Smooth muscle cell (in vitro differentiated cells): Measurements from ENCODE around the gene MACROD1. TPM values are rescaled to one million over a fixed set of nuclear protein-coding genes. Genes with fewer than 3 reads are reported as not detected.

ENCODE experiments used
- DNase-seq: peaks from one replicate; lab custom pipeline; 2025; ENCODE audit not compliant: unreplicated experiment; lab: John Stamatoyannopoulos, UW
- H2AFZ ChIP-seq: fragments of 200-600 bp; sonication (generic); 2 replicates; pipeline ENCODE4 v1.6.0; 2016; ENCODE audit warnings: antibody characterized with exemption, low read depth, mild to moderate bottlenecking
- H3F3A ChIP-seq: fragments of 200-600 bp; sonication (generic); 2 replicates; pipeline ENCODE4 v1.6.0; 2017; ENCODE audit warnings: antibody characterized with exemption, low read depth
- H3K27ac ChIP-seq: fragments of 200-600 bp; sonication (generic); 2 replicates; pipeline ENCODE4 v1.5.1; 2016; ENCODE audit warnings: low read depth, mild to moderate bottlenecking
- H3K27me3 ChIP-seq: fragments of 200-600 bp; sonication (generic); 2 replicates; pipeline ENCODE4 v1.6.1; 2016; ENCODE audit warnings: low read depth, mild to moderate bottlenecking
- H3K36me3 ChIP-seq: fragments of 200-600 bp; sonication (generic); 2 replicates; pipeline ENCODE4 v1.5.1; 2016; ENCODE audit warnings: low read depth
- H3K4me1 ChIP-seq: fragments of 200-600 bp; sonication (generic); 2 replicates; pipeline ENCODE4 v1.5.1; 2016; ENCODE audit warnings: low read depth
- H3K4me2 ChIP-seq: fragments of 200-600 bp; sonication (generic); 2 replicates; pipeline ENCODE4 v1.6.0; 2016; ENCODE audit warnings: mild to moderate bottlenecking
- H3K4me3 ChIP-seq: fragments of 200-600 bp; sonication (generic); 2 replicates; pipeline ENCODE4 v1.5.1; 2016; ENCODE audit warnings: mild to moderate bottlenecking
- H3K79me2 ChIP-seq: fragments of 200-600 bp; sonication (generic); 2 replicates; pipeline ENCODE4 v1.6.0; 2016; ENCODE audit warnings: low read depth, mild to moderate bottlenecking
- H3K9ac ChIP-seq: fragments of 200-600 bp; sonication (generic); 2 replicates; pipeline ENCODE4 v1.6.0; 2016; ENCODE audit warnings: low read depth
- H3K9me3 ChIP-seq: fragments of 200-600 bp; sonication (generic); replicated peaks from 2 replicates; pipeline ENCODE4 v1.5.1; 2016; ENCODE audit warnings: low read depth
- H4K20me1 ChIP-seq: fragments of 200-600 bp; sonication (generic); 2 replicates; pipeline ENCODE4 v1.6.0; 2016; ENCODE audit warnings: low read depth
- WGBS: methylation state at CpG from one replicate; pipeline ENCODE4 v1.1.7; 2016; ENCODE audit warnings: low lambda C conversion rate; 5-methylcytosine and 5-hydroxymethylcytosine counted together
- polyA plus RNA-seq: library from polyadenylated mRNA; unstranded; fragments of >200 nt; fragmentation: Nextera tagmentation; extraction: Ambion mirVana; gene quantifications from 2 replicates; pipeline ENCODE4 v1.2.1, GENCODE V29; 2016
- total RNA-seq: library from RNA; depleted of rRNA; stranded (reverse); fragments of >200 nt; gene quantifications from 2 replicates; pipeline ENCODE4 v1.2.3, GENCODE V29; 2014
- TF ChIP-seq, protein P1 (sequence below): fragments of 200-600 bp; sonication (generic); IDR thresholded peaks from 2 replicates; pipeline ENCODE4 v1.5.1; 2017; ENCODE audit warnings: borderline replicate concordance, mild to moderate bottlenecking, antibody characterized with exemption; ENCODE audit not compliant: insufficient read depth, poor library complexity, severe bottlenecking

The MACROD1 gene
- total and polyA plus RNA-seq, 2 experiments from 2014 or later = 9.2 to 32.6 TPM

DNA sequence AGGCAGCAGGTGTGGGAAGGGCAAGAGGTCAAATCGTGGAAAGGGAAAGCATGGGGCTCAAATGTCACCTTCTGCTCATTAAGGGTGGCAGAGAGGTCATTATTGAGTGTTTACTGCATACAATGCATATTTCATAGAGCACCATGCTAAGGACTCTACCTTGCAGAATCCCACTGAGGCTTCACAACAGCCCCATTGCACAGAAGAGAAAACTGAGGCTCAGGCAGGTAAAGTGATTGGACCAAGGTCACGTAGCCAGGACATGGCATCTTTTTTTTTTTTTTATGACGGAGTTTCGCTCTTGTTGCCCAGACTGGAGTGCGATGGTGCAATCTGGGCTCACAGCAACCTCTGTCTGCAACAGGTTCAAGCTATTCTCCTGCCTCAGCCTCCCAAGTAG lies 122.4 kb downstream of the MACROD1 start:
- Histone ChIP-seq H3F3A (no peaks in the 10 kb centered on the region), H3K4me1 (peaks cover 10% of the 10 kb centered on the region), H2AFZ (no peak overlapping the region), H3K79me2 (no peaks in the 10 kb centered on the region), H3K9me3 (no peaks in the 10 kb centered on the region), H3K4me2 (no peak overlapping the region), H4K20me1 (peaks cover 16% of the 10 kb centered on the region), H3K36me3 (no peaks in the 10 kb centered on the region), H3K27me3 (peaks cover 10% of the 10 kb centered on the region), H3K9ac (no peak overlapping the region), H3K4me3 (no peak overlapping the region), H3K27ac (no peak overlapping the region)
- WGBS = 92% methylated on average over 5 of the region's 5 CpGs
- no peak for DNase-seq
- TF ChIP-seq, protein P1, sequence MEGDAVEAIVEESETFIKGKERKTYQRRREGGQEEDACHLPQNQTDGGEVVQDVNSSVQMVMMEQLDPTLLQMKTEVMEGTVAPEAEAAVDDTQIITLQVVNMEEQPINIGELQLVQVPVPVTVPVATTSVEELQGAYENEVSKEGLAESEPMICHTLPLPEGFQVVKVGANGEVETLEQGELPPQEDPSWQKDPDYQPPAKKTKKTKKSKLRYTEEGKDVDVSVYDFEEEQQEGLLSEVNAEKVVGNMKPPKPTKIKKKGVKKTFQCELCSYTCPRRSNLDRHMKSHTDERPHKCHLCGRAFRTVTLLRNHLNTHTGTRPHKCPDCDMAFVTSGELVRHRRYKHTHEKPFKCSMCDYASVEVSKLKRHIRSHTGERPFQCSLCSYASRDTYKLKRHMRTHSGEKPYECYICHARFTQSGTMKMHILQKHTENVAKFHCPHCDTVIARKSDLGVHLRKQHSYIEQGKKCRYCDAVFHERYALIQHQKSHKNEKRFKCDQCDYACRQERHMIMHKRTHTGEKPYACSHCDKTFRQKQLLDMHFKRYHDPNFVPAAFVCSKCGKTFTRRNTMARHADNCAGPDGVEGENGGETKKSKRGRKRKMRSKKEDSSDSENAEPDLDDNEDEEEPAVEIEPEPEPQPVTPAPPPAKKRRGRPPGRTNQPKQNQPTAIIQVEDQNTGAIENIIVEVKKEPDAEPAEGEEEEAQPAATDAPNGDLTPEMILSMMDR = no peak

DNA sequence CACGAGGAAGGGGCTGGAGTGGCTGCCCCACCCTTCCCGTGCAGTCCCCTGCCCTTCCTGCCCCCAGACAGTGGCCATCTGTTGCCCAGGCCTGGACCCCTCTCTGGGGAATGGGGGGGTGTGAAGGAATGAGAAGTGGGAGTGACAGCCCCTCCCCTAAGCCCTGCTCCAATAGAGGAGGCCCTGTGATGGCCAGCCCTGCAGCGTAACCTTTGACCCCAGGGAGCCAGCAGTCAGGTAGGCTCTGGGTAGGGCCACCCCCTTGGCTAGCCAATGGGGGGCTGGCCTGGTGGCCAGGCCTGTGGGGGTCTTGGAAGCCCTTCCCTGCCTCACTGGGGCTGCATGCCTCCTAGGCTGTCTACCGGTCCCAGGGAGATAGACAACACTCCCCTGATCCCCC lies 123.6 kb downstream of the MACROD1 start:
- WGBS = 85% methylated on average over 4 of the region's 4 CpGs
- no peak overlapping the region for H3K4me3 ChIP-seq

DNA sequence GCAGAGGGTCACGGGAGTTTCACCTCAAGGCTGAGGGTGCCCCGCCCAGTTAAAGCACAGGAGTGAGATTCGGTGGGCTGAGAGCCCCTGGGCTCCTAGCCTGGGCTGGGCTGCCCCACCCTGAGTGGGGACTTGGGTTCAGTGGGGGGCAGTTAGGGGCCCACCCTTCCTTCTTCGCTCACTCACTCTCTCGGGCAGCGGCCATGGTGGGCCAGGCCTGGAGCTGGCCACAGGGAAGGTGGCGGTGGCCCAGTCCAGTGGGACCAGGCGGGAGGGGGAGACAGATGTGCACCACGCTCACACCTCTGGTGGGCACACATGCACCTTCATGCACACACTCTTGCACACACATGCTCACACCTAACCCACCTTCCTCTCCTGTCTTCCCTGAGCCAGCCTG lies 124.1 kb downstream of the MACROD1 start:
- Histone ChIP-seq H3K27me3 (peaks cover 27% of the 10 kb centered on the region), H3K27ac (no peak overlapping the region), H4K20me1 (peaks cover 31% of the 10 kb centered on the region), H3K79me2 (no peaks in the 10 kb centered on the region), H3K4me2 (no peak overlapping the region), H3F3A (no peaks in the 10 kb centered on the region), H2AFZ (no peak overlapping the region), H3K4me1 (peaks cover 11% of the 10 kb centered on the region), H3K36me3 (no peaks in the 10 kb centered on the region), H3K4me3 (no peak overlapping the region), H3K9ac (no peak overlapping the region), H3K9me3 (no peaks in the 10 kb centered on the region)
- TF ChIP-seq, protein P1 = no peak
- 92% methylated on average over 9 of the region's 9 CpGs for WGBS
- DNase-seq = no peak

More for the DNA sequence above, 123.6 kb downstream of the MACROD1 start:
- Histone ChIP-seq H3K9me3 (no peaks in the 10 kb centered on the region), H3K79me2 (no peaks in the 10 kb centered on the region), H3K4me2 (no peak overlapping the region), H3K9ac (no peak overlapping the region), H3K27me3 (peaks cover 22% of the 10 kb centered on the region), H4K20me1 (peaks cover 27% of the 10 kb centered on the region), H3K36me3 (no peaks in the 10 kb centered on the region), H2AFZ (no peak overlapping the region), H3F3A (no peaks in the 10 kb centered on the region), H3K4me1 (peaks cover 7% of the 10 kb centered on the region), H3K27ac (no peak overlapping the region)
- TF ChIP-seq, protein P1 = no peak
- DNase-seq = no peak

DNA sequence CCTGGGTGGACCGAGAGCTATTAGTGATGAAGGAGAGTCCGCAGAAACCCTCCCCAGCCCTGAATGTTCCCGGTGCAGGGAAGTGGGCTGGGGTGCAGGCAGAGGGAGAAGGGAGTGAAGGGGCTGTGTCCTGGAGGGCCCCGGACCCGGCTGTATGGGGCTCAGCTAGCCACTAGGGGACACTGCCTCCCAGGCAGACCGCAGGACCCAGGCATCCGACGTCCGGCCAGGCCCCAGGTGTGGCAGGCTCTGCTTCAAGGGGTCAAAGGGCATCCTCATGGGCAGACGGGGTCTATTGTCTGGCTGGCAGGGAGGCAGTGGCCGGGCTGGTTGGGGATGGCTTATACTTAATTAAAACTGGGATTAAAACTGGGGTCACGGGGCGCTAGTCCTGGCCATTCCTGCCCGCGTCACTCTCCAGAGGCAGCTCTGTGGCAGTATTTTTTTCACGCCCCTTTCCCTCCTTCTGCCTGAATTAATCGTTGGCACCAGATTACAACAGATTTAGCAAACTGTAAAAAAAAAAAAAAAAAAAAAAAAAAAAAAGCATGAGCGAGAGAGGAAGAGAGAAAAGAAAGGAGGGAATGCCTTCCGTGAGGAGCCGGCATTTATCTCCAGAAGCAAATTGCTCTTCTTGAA lies 125.1 kb downstream of the MACROD1 start:
- H3K36me3 ChIP-seq = no peaks in the 10 kb centered on the region
- H4K20me1 ChIP-seq = peaks cover 41% of the 10 kb centered on the region
- no peaks in the 10 kb centered on the region for H3F3A ChIP-seq
- H3K79me2 ChIP-seq = no peaks in the 10 kb centered on the region
- H2AFZ ChIP-seq = no peak overlapping the region
- H3K27ac ChIP-seq = no peak overlapping the region
- H3K27me3 ChIP-seq = peaks cover 37% of the 10 kb centered on the region
- H3K4me3 ChIP-seq = no peak overlapping the region
- H3K9ac ChIP-seq = no peak overlapping the region
- peaks cover 20% of the 10 kb centered on the region for H3K4me1 ChIP-seq
- no peak overlapping the region for H3K4me2 ChIP-seq
- no peaks in the 10 kb centered on the region for H3K9me3 ChIP-seq
- WGBS = 73% methylated on average over 18 of the region's 20 CpGs
- TF ChIP-seq, protein P1 = peak; percentile 21
- DNase-seq = no peak
